ELR (cell line): Measurements from ENCODE around the gene FLVCR1.

Experiments
- DNase-seq: peaks from one replicate; pipeline ENCODE4 v3.0.0-alpha.2; 2015; ENCODE audit warnings: low read depth

Gene FLVCR1

GRCh38 chr1:212915245-212916091, 57.4 kb downstream of the FLVCR1 start:
- peak; percentile 26 for DNase-seq

DNA sequence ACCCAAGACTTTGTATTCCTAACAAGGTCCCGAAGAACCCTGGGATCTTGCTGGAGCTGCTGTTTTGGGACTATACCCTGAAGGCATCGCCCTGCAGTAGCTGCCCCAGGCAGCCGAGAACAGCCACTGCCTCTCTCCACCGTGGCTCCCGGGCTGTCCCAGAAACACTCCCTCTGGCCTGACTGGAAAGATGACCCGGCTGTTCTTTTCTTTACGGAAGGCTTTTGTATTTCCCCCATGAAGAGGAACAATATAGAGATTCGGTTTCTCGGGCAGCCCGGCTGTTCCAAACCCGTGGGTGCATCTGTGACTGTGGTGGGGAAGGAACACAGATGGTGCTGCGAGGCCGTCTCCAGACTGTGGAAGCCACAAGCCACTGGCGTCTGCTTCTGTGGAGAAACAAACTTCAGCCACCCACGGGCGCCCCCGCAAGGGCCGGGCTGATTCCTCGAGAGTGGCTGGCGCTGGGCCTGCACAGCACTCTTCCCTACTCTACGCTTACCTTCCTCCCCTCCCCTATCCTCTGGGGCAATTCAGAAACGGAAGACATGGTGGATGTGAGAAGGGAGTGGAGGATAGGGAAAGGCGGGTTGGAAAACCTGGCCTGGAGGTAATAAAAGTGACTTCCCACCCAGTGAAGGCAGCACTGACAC, 58.5 kb downstream of the FLVCR1 start:
- no peak for DNase-seq

DNA sequence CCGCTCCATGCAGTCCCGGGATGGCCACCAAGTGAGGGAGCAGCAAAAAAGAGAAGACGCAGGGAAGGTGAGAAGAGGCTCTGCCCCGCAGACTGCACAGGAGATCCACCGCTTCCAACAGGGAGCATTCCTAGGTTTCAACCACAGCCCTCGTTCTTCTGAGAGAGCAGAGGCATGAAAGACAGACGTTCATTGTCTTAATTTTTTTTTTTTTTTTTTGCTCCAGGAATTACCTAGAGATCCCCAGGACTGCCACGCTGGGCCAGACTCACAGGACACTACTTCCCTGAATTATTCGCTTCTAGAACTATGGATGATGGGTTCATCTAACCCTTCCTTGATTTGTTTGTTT, 59.0 kb downstream of the FLVCR1 start:
- no peak for DNase-seq

GRCh38 chr1:212917858-212918257, 59.8 kb downstream of the FLVCR1 start:
- no peak for DNase-seq

DNA sequence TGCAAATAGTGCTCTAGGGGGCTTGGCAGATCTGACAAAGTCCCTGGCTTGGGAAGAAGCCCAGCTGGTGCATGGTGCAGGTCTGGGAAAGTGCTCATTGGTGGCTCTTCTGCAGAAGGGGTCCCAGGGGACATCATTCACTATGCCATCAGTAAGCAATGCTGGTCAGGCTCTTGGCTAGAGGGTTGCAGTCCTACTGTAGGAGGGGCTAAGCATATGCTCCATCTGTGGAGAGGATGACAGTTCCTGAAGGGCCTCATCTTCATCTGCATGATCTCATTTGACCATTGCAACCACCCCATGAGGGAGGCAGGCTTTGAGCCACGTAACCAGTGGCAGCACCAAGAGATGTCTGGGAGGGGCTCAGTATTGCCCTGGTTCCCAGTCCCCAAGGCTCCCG, 60.7 kb downstream of the FLVCR1 start:
- no peak for DNase-seq

DNA sequence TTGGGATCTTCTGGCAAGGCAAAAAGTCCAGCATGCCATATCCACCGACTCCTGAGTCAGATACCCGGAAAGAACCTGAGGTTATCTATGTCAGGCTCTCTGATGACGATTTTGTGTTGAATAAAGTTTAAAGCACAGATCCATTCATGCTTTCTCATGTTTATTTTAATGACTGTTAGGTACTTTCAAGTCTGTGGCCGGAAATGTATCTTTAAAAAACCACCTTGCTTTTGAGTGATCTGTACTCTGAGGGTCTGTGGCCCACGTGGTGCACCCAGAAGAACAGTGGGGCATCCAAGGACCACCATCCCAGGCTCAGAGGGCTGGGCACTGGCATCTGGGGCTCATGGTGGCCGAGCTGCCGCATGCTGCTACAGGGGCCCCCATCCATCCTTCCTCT, 62.2 kb downstream of the FLVCR1 start:
- DNase-seq, result no peak

DNA sequence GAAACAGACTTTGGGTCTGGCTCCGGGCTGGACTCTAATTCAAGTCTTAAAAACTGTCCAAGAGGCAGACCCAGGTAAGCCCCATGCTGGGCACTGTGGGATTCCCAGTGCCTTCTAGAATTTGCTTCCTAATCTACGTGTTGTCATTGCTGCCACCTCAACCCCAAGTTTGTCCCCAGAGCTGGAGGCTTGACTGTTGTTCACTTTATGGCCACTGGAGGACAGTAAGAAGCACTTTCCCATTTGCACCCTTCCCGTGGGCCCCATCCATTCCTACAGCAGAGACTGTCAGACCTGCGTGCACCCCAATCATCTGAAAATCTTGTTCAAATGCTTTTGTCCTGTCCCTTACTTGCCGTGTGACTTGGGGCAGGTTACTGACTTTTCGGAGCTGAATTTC, 62.8 kb downstream of the FLVCR1 start:
- DNase-seq, result peak; percentile 8

- no peak for DNase-seq
These were observed 63.9 kb downstream of the FLVCR1 start for GRCh38 chr1:212922016-212922415.

GRCh38 chr1:212926372-212926771, 68.3 kb downstream of the FLVCR1 start:
- no peak for DNase-seq

DNA sequence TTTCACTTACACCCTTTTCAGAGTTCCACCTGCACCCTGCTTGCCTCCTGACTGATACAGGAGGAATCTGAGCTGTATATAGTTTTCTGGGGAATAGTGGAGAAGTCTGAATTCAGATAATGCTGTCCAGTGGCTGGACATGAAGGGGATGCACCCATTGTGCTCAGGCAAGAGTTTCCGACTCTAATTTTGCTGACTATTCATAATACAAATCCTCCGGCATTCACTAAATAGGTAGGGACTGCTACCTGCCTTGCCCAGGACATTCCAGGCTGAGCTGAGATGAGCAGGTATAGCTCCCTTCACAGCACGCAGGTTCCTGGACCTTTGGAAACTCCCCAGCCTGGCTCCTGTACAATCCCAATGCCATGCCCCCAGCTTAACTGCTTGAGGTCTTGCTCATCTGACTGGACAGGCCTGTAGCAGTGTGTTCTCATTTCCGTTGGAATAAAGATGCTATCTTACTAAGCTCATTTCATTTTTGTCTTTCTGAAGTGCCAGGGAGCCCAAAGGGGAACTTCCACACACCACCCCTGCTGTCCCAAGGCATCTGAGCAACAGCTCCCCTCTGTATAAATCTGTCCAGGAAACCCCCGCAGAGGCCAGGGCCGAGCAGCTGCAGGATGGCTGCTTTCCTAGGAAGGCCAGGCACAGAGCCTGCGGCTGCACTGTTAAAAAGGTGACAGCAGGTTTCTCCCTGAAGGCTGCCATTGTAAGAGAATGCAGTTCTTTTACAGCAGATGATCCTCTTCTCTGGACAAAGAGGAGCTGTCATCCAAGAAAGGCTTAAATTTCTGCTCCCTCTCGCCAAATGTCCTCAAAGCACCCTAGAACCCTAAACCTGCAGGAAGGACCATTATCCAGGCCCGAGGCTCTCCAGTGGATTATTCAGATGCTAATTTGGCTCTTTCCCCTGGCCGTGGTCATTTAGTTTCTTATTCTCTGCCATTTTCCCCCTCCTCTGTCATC, 70.5 kb downstream of the FLVCR1 start:
- DNase-seq, result peak; percentile 35

- DNase-seq, result no peak
These were observed 73.1 kb downstream of the FLVCR1 start for GRCh38 chr1:212930986-212931678.

DNA sequence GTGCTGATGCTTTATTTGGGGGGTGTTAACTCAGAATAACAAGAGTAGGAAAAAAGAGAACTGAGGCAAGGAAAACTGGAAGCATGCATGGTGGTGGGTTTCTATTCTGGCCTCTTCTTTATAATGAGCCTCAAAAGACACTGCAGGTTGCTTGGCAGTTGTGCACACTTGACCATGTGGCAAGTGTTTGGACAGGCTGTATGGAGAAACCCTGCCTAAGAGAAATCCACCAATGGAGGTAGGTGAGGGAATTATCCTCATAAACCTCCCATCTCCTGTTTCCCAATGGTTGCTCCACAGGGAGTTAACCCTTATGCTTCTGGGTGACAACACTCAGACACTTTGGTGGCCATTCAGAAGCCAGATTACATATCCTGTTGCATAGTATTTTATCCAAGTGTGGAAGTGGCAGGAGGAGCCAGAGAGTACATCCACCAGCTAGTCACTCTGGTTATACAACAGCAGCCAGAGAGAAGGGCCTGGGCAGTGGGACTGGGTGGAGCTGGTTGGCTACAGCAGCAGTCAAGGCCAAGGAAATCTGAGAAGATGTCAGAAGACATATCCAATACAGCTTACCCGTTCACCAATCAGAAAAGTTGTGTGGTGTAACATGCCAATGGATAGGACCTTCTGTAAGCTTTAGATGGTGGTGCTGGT, 75.9 kb downstream of the FLVCR1 start:
- DNase-seq, result no peak

DNA sequence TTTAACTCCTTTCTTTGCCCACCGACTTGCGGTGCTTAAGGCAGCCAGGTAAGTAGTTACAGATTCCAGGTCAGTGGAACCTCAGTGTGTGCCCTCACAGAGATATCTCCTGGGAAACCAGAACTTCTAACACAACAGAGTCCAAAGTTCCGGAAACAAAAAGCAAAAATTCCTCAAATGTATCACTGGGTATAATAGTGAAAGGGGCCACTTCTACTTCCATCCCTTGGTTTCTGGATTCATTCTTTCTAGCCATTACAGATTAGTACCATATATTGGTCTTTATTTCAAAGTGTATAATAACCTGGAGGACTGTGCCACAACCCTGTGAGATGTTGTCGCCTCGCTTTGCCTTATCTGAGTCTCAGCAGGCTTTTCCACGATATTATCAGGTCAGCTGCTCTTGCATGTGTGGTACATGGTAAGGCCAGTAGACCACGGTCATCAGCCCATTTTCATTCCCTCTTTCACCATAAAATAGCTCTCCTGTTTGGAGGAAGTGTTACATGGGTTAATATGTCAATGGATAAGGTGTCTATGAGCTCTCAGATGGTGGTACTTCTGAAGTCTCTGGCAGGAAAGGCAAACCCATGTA, 77.4 kb downstream of the FLVCR1 start:
- DNase-seq, result no peak

DNA sequence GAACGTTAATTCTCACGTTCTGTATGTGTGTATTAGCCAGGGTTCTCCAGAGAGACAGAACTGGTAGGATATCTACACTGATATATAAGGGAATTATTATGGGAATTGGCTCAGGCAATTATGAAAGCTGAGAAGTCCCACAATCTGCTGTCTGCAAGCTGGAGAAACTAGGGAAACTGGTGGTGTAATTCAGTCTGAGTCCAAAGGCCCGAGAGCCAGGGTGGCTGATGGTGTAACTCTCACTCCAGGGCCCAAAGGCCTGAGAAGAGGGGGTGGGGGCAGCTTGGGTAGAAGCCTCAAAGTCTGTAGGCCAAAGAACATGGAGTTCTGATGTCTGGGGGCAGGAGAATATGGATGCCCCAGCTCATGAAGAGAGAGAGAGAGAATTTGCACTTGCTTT, 79.0 kb downstream of the FLVCR1 start:
- no peak for DNase-seq

DNA sequence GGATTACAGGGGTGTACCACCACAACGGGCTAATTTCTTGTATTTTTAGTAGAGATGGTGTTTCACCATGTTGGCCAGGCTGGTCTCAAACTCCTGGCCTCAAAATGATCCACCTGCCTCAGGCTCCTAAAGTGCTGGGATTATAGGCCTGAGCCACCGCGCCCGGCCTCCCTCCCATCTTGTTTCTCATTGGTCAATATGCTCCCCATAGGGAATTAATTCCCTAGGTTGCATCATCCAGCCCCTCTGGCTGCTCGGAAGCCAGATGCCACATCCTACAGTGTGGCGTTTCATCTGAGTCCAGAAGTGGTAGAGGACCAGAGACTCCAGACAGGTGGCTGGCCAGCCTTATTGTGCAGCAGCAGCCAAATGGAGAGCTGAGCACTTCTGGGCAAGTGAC, 80.8 kb downstream of the FLVCR1 start:
- DNase-seq, result no peak

GRCh38 chr1:212941452-212941851, 83.4 kb downstream of the FLVCR1 start:
- DNase-seq, result no peak

DNA sequence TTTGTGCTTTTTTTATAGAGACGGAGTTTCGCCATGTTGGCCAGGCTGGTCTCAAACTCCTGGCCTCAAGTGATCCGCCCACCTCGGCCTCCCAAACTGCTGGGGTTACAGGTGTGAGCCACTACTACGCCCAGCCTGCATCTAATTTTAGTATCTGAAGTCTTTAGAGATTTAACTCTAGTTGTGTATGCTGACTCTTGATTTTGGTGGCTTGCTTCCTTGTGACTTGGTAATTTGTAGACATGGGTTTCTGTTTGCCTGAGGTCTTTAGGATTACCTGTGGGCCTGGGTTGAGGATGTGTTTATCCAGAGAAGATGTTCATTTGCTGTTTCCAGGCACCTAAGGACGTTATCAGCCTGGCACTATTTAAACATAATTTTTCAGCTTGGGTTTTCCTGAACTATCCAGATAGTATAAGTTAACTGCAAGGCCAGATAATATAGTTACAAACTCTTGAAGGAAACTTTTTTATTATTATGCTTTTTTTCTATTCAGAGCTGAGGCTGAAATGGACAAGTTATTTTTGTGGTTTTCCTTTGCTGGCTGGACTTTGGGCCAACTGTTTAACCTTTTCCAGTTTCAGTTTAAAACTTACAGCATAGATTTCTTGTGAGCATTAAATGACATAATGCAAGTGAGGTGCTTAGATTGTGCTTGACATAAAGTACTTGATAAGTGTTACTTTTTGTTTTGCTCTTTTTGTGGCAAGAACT, 84.8 kb downstream of the FLVCR1 start:
- no peak for DNase-seq

- no peak for DNase-seq
These were observed 85.3 kb downstream of the FLVCR1 start for GRCh38 chr1:212943393-212943710.

GRCh38 chr1:212944229-212944901, 86.3 kb downstream of the FLVCR1 start:
- DNase-seq, result no peak

DNA sequence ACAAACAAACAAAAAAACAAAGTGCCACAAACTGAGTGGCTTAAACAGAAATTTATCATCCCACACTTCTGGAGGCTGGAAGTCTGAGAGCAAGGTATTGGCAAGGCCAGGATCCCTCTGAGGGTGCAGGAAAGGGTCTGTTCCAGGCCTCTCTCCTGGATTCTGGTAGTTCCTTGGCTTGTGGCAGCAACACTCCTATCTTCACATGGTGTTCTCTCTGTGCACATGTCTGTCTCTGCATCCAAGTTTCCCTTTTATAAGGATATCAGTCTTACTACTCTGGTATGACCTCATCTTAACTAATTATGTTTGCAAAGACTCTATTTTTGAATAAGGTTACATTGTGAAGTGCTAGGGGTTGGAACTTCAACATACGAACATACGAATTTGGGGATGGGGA, 87.0 kb downstream of the FLVCR1 start:
- DNase-seq, result no peak
